HG02852 (cell line): Measurements from ENCODE around the gene STRA6.

ENCODE experiments used
- ATAC-seq: cut with Tn5 transposase; IDR thresholded peaks from one replicate; pipeline ENCODE4 v1.9.1; 2021; ENCODE audit warnings: mild to moderate bottlenecking, moderate library complexity; ENCODE audit not compliant: unreplicated experiment

The STRA6 gene

DNA sequence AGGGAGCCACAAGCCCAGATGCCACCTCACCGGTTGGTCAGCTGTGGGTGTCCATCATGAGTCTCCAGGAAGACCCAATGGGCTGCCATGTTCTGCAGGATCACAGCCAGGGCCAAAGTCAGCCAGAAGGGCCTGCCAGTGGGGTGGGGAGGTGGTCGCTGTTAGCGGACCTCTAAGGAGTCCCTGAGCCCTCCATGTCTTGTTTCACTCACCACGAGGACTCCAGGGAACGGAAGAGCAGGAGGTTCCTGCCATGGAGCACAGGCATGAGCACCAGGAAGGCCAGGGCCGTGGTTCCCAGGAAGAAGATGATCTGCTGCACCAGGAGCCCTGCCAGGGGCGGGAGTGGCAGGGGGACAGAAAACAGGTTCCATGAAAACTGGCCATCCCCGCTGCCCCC is 20.5 kb downstream of the STRA6 start:
- ATAC-seq: no peak

DNA sequence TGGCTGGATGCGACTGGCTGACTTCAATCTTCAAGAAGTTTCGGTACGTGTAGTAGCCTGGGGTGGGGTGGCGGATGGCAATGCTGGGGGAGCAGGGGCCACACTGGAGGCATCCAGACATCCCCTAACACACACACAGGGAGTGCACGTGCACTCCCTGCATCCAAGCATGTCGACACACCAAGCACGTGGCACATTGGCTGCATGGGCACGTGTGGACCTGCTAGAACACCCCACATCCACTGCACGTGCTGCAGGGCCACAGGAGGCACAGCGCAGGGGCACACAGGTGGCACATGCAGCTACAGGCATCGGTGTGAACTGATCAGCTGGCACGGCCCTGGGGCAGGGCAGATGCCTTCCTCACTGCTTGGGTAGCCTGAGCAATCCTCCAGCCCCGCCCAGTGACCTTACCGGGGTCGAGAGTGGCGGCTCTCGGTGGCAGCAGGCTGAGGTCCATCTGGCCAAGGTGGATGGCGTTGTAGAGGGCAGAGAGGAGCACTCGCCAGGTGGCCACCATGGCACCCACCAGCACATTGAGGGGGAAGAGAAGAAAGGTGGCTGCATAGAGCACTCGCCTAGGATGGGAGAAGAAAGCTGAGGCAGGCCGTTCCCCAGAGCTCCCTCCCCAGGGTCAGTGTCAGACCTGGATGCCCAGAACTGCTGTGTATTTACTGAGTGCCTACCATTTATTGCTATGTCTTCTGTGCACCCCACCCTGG is 21.5 kb downstream of the STRA6 start:
- no peak for ATAC-seq

DNA sequence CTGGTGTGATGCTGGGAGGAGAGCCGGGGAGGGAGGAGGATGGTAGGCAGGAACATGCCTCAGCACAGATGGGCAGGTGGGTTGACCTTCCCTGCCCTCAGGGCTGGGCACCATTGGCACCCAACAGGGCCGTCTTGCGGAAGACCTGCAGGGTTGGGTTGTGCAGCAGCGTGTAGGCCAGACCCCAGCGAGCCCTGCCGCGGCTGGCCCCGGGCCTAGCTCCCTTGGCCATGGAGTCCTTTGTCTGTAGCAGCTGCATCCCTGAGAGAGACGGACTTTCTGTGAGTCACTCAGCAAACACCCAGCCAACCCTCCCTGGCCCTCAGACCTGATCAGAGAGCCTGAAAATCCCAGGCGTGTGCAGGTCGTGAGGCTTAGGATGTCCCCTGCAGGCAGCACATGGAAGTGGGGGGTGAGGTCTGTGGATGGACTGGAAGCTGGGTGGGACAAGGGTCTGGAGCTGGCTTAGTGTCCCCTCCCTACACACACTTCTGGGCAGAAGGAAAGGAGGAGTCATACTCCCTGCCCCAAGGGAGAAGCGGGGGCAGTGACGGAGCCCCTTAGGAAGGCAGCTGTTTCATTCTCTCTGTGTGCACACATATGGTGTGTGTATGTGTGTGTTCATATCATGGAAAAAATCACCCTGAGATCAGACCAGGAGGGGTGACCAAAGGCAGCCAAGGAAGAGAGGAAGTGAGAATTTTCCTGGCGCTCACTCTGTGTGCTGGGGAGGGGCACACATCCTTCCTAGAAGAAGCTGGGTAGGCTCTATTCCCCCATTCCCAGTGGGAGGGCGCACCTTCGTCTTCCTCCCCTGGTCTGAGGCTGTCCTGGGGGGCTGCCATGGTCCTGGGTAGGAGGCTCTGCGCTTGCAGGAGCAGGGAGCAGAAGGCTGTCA is 22.4 kb downstream of the STRA6 start:
- ATAC-seq: no peak

DNA sequence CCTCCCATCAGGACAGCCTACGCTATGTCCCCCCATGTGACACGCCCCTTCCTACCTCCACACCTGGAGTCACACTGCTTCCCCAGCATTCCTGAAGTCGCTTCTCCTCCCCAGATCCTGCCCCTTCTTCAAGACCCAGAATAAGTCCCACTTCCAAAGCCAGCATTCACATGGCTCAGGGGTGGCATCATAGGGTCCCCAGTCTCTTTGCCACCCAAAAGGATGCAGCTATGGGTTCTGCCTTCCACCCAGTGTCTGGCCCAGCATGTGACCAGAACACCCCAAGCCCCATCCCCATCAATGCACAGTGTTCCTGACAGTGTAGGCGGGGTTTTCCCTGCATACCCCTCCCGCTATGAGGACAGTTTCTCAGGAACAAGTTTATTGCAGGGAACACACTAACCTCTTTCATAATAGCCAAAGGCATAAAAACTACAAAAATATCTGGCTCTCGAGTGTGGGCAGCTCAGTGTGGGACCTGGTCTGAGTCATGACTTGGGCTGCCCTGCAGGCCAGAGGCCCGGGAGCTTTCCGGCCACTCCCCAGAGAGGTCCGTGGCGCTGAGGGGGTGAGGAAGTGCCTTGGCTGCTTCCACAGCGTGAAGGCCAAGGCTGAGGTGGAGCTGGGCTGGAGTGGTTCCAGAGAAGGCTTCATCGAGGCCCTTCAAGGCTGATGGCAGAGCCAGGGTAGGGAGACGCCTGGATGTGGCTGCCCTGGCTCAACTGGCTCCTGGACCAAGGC is 23.3 kb downstream of the STRA6 start:
- no peak for ATAC-seq

DNA sequence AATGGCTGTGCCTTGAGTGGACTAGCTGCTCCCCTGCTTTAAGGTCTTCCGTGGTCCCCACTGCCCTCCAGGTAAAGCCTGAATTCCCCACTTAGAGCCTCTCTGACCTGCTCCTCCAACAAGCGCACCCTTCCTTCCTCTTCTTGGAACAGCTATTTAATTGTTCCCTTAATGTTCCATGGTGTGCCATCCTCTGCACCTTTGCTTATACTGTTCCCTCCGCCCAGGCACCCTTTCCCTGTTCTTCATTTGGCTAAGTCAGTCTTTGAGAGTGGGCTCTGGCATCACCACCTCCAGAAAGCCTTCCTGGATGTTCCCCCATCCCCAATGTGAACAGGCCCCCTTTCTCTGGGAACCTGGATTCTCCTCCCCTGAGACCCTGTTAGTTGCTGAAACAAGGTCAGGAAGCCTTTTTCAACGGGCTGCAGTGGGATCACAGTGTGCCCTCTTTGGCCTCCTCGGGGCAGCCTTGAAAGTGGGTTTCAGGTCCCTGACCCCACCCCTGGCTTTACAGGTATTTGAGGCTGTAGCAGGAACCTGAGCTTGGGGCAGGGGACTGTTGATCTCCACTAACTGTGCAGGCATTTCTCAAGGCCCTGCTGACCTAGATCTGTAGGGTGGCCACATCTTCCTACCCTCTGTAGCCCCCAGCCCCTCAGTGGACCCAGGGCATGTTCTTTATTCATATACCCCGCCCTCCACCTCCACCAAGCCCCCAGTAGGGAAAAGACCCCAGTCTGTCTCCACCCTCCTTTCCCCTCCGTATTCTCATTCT is 24.1 kb downstream of the STRA6 start:
- ATAC-seq: no peak

DNA sequence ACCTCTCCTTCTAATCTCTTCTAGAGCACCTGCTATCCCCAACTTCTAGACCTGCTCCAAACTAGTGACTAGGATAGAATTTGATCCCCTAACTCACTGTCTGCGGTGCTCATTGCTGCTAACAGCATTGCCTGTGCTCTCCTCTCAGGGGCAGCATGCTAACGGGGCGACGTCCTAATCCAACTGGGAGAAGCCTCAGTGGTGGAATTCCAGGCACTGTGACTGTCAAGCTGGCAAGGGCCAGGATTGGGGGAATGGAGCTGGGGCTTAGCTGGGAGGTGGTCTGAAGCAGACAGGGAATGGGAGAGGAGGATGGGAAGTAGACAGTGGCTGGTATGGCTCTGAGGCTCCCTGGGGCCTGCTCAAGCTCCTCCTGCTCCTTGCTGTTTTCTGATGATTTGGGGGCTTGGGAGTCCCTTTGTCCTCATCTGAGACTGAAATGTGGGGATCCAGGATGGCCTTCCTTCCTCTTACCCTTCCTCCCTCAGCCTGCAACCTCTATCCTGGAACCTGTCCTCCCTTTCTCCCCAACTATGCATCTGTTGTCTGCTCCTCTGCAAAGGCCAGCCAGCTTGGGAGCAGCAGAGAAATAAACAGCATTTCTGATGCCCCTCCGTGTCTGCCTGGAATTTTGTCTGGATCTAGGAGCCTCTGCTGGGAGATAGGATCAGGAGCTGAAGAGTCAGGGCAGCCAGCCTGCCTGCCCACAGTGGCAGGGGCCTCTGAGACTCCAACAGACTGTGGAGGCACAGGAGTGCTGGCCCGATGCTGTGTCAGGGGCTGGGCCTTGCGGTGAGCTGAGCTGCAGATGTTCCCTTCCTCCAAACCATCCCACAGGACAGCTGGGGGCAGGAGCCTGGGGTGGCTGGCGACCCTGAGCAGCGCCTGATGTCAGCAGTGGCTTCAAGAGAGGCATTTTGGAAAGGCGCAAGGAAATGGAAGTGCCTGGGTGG is 26.0 kb downstream of the STRA6 start:
- ATAC-seq: no peak

DNA sequence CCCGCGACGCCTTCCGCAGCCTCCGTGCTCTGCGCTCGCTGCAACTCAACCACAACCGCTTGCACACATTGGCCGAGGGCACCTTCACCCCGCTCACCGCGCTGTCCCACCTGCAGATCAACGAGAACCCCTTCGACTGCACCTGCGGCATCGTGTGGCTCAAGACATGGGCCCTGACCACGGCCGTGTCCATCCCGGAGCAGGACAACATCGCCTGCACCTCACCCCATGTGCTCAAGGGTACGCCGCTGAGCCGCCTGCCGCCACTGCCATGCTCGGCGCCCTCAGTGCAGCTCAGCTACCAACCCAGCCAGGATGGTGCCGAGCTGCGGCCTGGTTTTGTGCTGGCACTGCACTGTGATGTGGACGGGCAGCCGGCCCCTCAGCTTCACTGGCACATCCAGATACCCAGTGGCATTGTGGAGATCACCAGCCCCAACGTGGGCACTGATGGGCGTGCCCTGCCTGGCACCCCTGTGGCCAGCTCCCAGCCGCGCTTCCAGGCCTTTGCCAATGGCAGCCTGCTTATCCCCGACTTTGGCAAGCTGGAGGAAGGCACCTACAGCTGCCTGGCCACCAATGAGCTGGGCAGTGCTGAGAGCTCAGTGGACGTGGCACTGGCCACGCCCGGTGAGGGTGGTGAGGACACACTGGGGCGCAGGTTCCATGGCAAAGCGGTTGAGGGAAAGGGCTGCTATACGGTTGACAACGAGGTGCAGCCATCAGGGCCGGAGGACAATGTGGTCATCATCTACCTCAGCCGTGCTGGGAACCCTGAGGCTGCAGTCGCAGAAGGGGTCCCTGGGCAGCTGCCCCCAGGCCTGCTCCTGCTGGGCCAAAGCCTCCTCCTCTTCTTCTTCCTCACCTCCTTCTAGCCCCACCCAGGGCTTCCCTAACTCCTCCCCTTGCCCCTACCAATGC is 27.1 kb downstream of the STRA6 start:
- no peak for ATAC-seq

DNA sequence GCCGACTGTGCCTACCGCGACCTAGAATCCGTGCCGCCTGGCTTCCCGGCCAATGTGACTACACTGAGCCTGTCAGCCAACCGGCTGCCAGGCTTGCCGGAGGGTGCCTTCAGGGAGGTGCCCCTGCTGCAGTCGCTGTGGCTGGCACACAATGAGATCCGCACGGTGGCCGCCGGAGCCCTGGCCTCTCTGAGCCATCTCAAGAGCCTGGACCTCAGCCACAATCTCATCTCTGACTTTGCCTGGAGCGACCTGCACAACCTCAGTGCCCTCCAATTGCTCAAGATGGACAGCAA is 27.7 kb downstream of the STRA6 start:
- ATAC-seq: no peak

DNA sequence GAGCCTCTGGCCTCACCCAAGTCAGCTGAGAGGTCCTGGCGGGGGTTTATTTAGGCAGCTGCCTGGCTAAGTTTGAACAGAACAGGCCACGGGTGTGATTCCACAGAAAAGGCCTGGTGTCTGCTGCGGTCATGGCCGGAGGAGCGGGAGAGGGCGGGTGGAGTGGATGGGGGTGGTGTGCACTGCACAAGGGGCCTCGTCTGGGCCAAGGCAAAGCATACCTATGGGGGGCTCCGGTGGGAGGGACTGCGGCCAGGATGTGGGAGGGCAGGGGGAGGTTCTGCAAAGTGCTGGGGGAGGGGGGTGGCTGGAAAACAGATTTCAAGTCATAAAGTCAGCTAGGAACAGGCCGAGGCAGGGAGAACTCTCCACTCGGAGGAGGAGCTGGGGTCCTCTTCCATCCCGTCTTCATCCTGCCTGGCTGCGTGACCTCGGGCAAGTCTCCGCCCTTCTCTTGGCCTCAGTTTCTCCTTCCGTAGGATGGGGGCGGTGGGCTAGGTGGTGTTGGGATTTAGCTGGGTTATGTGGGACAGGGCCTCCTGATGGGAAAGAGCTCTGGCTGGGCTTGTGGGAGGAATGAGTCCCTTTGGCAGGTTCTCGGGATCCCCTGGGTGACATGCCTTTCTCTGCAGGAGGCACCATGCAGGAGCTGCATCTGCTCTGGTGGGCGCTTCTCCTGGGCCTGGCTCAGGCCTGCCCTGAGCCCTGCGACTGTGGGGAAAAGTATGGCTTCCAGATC is 28.2 kb downstream of the STRA6 start:
- ATAC-seq: no peak

DNA sequence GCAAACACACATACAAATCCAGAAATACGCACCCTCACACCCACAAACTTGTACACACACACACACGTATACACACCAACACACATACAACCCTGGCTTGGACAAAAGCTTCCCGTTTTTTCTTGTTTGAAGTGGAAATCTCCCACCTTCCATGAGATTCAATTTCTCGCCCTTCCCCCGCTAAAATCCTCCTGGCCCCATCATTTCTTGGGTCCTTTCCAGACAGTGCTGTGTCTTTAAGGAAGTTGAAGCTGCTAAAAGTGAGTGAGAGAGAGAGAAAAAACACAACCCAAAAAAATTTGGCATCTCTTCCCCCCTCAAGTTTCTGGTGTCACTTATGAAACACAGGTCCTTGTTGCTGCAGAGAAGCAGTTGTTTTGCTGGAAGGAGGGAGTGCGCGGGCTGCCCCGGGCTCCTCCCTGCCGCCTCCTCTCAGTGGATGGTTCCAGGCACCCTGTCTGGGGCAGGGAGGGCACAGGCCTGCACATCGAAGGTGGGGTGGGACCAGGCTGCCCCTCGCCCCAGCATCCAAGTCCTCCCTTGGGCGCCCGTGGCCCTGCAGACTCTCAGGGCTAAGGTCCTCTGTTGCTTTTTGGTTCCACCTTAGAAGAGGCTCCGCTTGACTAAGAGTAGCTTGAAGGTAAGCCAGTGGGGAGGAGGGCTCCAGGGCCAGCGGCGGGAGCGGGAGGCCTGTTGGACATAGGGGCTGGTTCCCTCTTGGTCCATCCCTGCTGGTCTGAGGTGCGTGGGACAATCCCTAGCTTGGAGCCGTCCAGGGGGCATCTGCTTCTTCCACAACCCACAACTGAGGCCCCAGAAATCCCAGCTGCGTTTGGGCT is 29.0 kb downstream of the STRA6 start, which contains the start of gene ISLR:
Gene ISLR (plus strand): TSS at position 331 of the 839 bp plus-strand sequence. CDS start 1,149 bp downstream, outside the sequence.
- no peak for ATAC-seq

DNA sequence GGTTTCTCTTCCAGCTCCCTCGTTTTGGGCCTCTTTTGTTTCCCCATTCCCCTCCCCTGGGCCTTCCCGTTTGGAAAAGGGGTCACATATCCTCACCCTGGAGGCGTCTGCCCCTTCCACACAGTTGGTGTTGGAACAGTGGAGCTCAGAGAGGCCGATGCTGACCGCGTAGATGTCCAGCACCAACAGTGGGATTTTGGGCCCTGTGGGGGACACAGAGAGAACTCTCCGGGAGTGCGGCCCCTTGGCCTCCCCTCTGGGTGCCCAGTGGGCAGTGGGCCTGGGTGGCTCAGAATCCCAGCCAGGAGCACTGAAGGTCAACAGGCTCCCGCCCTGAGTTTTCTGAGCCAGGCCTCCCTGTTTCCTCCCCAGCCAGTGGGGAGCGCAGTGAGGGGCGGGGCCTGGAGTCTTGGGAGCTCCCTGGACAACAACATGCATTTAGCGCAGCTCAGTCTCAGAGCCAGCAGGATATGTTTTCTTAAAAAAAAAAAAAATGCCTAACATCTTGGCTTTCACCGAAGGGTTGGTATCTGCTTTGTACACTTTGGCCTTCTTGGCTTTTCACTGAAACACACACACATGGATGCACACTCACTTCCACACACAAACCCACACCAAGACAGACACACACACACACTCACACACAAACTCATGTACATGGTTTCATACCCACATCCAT is 29.7 kb downstream of the STRA6 start:
- no peak for ATAC-seq

DNA sequence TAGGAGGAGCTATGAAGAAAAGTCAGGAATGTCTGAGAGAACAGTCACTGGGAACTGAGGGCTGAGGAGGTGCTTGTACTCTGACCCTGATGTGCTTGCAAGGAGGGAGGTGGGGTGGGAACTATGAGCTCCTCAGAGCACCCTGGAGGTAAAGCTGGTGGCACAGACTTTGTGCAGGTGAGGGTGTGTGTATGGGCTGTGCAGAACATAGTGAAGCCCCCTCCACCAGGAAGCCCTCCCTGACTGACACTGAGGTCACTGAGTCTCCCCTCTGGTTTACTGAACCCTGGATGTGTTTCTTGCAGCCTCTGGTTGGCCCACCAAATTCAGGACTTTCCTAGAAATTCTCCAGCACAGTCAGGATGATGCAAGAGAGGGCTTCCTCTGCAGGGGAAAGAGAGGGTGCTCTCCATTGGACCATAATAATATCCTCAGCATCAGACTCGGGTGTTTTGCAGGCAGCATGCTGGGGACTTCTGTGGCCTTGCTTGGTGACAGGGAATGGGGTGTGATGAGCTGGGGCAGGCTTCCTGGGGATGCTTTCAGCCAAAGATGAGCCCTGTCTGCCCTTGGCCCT is 30.5 kb downstream of the STRA6 start:
- no peak for ATAC-seq

DNA sequence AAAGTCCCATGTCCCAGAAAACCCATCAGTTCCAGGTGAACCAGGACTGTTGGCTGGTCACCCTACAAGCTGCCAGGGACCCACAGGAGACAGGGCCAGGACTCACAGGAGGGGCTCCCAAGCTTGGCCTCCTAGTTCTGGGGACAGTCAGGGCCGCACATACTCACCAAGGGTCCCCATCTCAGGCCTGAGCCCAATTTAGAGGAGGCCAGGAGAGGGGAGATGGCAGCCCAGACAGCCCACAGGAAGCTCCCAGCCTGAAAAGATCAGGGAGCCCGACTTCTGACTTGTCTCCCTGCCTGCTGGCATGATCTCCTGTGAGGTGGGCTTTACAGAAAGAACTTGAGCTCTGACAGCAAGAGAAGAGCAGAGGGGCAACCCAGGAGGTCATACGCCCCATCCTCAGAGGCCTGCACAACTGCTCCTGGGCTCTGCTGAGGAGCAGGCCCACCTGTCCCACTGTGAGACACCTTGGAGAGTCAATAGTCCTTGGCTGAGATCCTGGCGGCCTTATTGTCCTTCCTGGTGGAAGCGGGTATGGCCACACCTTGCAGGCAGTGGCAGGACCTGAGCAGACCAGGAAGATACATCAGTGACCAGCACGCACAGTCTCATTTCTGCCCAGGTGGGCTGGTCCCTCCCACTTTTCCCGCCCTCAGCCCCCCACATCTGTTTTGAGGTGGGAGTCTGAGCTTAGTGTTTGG is 31.6 kb downstream of the STRA6 start:
- ATAC-seq: no peak

DNA sequence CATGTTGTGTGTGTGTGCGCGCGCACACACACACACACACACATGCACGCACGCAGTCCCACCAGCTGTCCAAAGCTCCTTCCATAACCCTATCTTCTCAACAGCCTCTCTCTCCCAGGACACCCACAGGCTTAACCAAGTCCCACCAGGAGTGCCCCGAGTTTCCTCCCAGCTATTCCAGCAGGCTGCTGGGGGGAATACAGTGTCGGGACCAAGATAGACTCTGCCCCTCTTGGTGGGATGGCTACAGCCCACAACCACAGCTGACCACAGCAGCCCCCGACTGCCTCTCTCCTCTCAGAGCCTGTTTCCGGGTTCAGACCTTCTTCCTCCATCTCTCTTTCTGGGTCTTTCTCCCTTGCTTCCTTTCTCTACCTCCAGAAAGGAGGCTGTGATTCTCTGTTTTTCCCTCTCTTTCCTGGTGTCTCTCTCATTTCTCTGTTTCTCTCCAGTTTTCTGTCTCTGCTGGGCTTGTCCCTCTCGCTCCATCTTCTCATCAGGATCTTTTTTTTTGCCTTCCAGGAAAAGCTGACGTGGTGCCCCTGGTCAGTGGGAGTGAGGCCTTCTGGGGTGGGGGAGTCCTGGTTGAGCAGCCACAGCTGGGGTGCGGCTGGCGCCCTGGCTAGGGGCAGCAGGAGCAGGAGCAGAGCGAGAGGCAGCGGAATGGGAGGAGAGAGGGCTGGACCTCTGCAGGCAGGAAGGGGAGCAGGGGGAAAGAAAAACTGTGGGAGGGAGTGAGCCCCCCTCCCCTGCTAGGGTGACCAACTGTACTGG is 32.3 kb downstream of the STRA6 start:
- no peak for ATAC-seq

DNA sequence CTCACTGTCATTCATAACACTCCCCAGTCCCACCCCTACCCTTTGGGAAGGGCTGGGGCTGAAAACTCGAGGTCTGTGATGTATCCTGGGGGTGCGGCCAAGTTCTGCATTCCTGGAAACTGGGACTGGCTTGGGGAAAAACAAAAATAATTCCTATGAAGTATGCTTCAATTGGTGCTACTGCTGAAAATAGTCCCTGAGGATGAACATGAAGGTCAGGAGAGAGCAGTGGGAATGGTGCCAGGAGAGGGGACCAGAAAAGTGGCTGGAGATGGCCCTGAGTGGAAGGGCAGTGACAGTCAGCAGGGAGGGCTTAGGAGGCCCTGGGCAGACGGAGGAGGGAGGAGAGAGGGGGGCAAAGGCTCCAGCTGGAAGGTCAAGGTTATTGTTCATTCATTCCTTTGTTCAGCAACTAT is 33.9 kb downstream of the STRA6 start:
- no peak for ATAC-seq
